SK-N-SH (cell line): Measurements from ENCODE around the gene SEPTIN11. TPM values are rescaled to one million over a fixed set of nuclear protein-coding genes. Genes with fewer than 3 reads are reported as not detected.

Source experiments
- CTCF ChIA-PET: fragments of 300-600, 350-600 bp; formaldehyde crosslinking; extraction: SDS; loops from one replicate; lab custom pipeline; 2021; lab: Yijun Ruan, JAX
- POLR2A ChIA-PET: fragments of 350-600 bp; sonication (Branson Sonifier 250); formaldehyde crosslinking; extraction: SDS; loops from one replicate; lab custom pipeline; 2020; ENCODE audit warnings: antibody characterized with exemption, inconsistent platforms; lab: Yijun Ruan, JAX
- DNase-seq: peaks from one replicate; pipeline ENCODE4 v3.0.0; 2012
- H2AFZ ChIP-seq: fragments of 200-600 bp; sonication (generic); 2 replicates; pipeline ENCODE4 v1.8.1; 2016; ENCODE audit warnings: antibody characterized with exemption, mild to moderate bottlenecking, low read depth
- H3F3A ChIP-seq: fragments of 200-600 bp; sonication (generic); replicated peaks from 2 replicates; pipeline ENCODE3; 2016; ENCODE audit warnings: antibody characterized with exemption, mild to moderate bottlenecking; ENCODE audit not compliant: insufficient read depth
- H3K27ac ChIP-seq, 2 experiments: fragments of 200-500 bp in 1 of 2; fragments of 200-600 bp in 1 of 2; sonication (Bioruptor generic) in 1 of 2; sonication (generic), shearing (Covaris generic) in 1 of 2; 2 replicates each; pipeline versions ENCODE4 v1.5.1 to v1.6.1; 2014 to 2016; ENCODE audit warnings: low read depth in 2 of 2, inconsistent platforms in 1 of 2, low read length in 1 of 2, mild to moderate bottlenecking in 1 of 2, mixed read lengths in 1 of 2
- H3K27me3 ChIP-seq: fragments of 200-600 bp; sonication (generic), shearing (Covaris generic); 2 replicates; pipeline ENCODE4 v1.6.1; 2016; ENCODE audit warnings: mixed run types; ENCODE audit not compliant: insufficient read depth
- H3K36me3 ChIP-seq, 2 experiments: fragments of 200-500 bp in 1 of 2; fragments of 200-600 bp in 1 of 2; sonication (Bioruptor generic) in 1 of 2; sonication (generic) in 1 of 2; replicated peaks in 1 of 2; 2 replicates each; pipeline versions ENCODE3 to v1.5.1; 2014 to 2016; ENCODE audit warnings: low read length in 1 of 2, mild to moderate bottlenecking in 1 of 2; ENCODE audit not compliant: insufficient read depth in 2 of 2, control insufficient read depth in 1 of 2
- H3K4me1 ChIP-seq, 2 experiments: fragments of 200-500 bp in 1 of 2; fragments of 200-600 bp in 1 of 2; sonication (Bioruptor generic) in 1 of 2; sonication (generic), shearing (Covaris generic) in 1 of 2; 2 replicates each; pipeline versions ENCODE4 v1.5.1 to v1.6.1; 2014 to 2016; ENCODE audit warnings: low read depth in 1 of 2, low read length in 1 of 2, mixed run types in 1 of 2; ENCODE audit not compliant: insufficient read depth in 2 of 2, control insufficient read depth in 1 of 2
- H3K4me2 ChIP-seq: fragments of 200-600 bp; sonication (generic), shearing (Covaris generic); 2 replicates; pipeline ENCODE4 v1.6.1; 2017; ENCODE audit warnings: mixed run types
- H3K4me3 ChIP-seq, 2 experiments: fragments of 200-500 bp in 1 of 2; fragments of 200-600 bp in 1 of 2; sonication (Bioruptor generic) in 1 of 2; sonication (generic), shearing (Covaris generic) in 1 of 2; 2 replicates each; pipeline versions ENCODE4 v1.5.1 to v1.8.1; 2014 to 2016; ENCODE audit warnings: low read depth in 2 of 2, inconsistent platforms in 1 of 2, low read length in 1 of 2, mild to moderate bottlenecking in 1 of 2, mixed read lengths in 1 of 2, moderate library complexity in 1 of 2
- H3K79me2 ChIP-seq: fragments of 200-600 bp; sonication (generic); 2 replicates; pipeline ENCODE4 v1.8.1; 2017; ENCODE audit warnings: mild to moderate bottlenecking; ENCODE audit not compliant: insufficient read depth
- H3K9ac ChIP-seq: fragments of 200-600 bp; sonication (generic); 2 replicates; pipeline ENCODE4 v1.6.1; 2017; ENCODE audit warnings: mixed run types
- H3K9me2 ChIP-seq: fragments of 200-600 bp; sonication (generic); 2 replicates; pipeline ENCODE4 v1.6.1; 2017; ENCODE audit warnings: mixed run types
- H3K9me3 ChIP-seq: fragments of 200-600 bp; sonication (generic); 2 replicates; pipeline ENCODE4 v1.6.1; 2017; ENCODE audit warnings: mixed run types, mild to moderate bottlenecking, moderate library complexity
- H4K20me1 ChIP-seq: fragments of 200-600 bp; sonication (generic); 2 replicates; pipeline ENCODE4 v1.6.1; 2017; ENCODE audit warnings: mild to moderate bottlenecking, mixed run types; ENCODE audit not compliant: insufficient read depth
- ELF1 ChIP-seq: IDR thresholded peaks from 2 replicates; pipeline ENCODE4 v1.4.0; 2012
- EP300 ChIP-seq, 2 experiments: IDR thresholded peaks; 2 replicates each; pipeline versions ENCODE4 v1.4.0 to v1.6.1; 2012; ENCODE audit warnings: borderline replicate concordance in 1 of 2, low read depth in 1 of 2, low read length in 1 of 2
- EZH2phosphoT487 ChIP-seq: fragments of 200-600 bp; sonication (generic); IDR thresholded peaks from 2 replicates; pipeline ENCODE4 v1.6.1; 2017; ENCODE audit warnings: low read depth, mixed run types, mild to moderate bottlenecking, antibody characterized with exemption, moderate library complexity, borderline replicate concordance
- FOSL2 ChIP-seq: IDR thresholded peaks from 2 replicates; pipeline ENCODE4 v1.4.0; 2012; ENCODE audit warnings: low read depth, mild to moderate bottlenecking, moderate library complexity, borderline replicate concordance
- FOXM1 ChIP-seq: IDR thresholded peaks from 2 replicates; pipeline ENCODE4 v1.4.0; 2012; ENCODE audit warnings: low read depth, mild to moderate bottlenecking
- GABPA ChIP-seq: IDR thresholded peaks from 2 replicates; pipeline ENCODE4 v1.4.0; 2012; ENCODE audit warnings: low read depth, mild to moderate bottlenecking
- GATA2 ChIP-seq: sonication (generic); formaldehyde crosslinking; IDR thresholded peaks from 2 replicates; pipeline ENCODE4 v1.5.0; 2020; ENCODE audit warnings: mild to moderate bottlenecking, missing genetic modification reagents
- JUND ChIP-seq: IDR thresholded peaks from 2 replicates; pipeline ENCODE4 v1.4.0; 2012
- MAX ChIP-seq: IDR thresholded peaks from 2 replicates; pipeline ENCODE4 v1.4.0; 2012; ENCODE audit warnings: low read depth
- MXI1 ChIP-seq: IDR thresholded peaks from 2 replicates; pipeline ENCODE4 v1.6.1; 2012; ENCODE audit warnings: mild to moderate bottlenecking, low read depth, low read length, improper control_type of control experiment
- NFIC ChIP-seq: IDR thresholded peaks from 2 replicates; pipeline ENCODE4 v1.4.0; 2012; ENCODE audit warnings: borderline replicate concordance
- PBX3 ChIP-seq: IDR thresholded peaks from 2 replicates; pipeline ENCODE4; 2012
- POLR2AphosphoS5 ChIP-seq: IDR thresholded peaks from 2 replicates; pipeline ENCODE4 v1.6.1; 2012; ENCODE audit warnings: low read depth, low read length
- RAD21 ChIP-seq: IDR thresholded peaks from 2 replicates; pipeline ENCODE4 v1.6.1; 2012; ENCODE audit warnings: mild to moderate bottlenecking, low read length
- RFX5 ChIP-seq: IDR thresholded peaks from 2 replicates; pipeline ENCODE4 v1.6.1; 2012; ENCODE audit warnings: mild to moderate bottlenecking, improper control_type of control experiment, low read length
- TCF12 ChIP-seq: IDR thresholded peaks from 2 replicates; pipeline ENCODE4 v1.4.0; 2012
- TEAD4 ChIP-seq: IDR thresholded peaks from 2 replicates; pipeline ENCODE4 v1.4.0; 2012; ENCODE audit warnings: mild to moderate bottlenecking, borderline replicate concordance; ENCODE audit not compliant: insufficient read depth
- USF2 ChIP-seq: fragments of 150-350 bp; IDR thresholded peaks from 2 replicates; pipeline ENCODE4 v1.6.1; 2017; ENCODE audit warnings: antibody characterized with exemption, low read length, low read depth, borderline replicate concordance
- YY1 ChIP-seq: IDR thresholded peaks from 2 replicates; pipeline ENCODE4 v1.4.0; 2012; ENCODE audit warnings: low read depth, mild to moderate bottlenecking
- WGBS: methylation state at CpG from one replicate; pipeline ENCODE4 v1.1.6; 2017; ENCODE audit warnings: low lambda C conversion rate; 5-methylcytosine and 5-hydroxymethylcytosine counted together
- polyA plus RNA-seq, 3 experiments: library from polyadenylated mRNA; depleted of rRNA; stranded (reverse); fragments of >200 nt; gene quantifications; 2 replicates each; pipeline ENCODE4 v1.2.3, GENCODE V29; 2012

The SEPTIN11 gene
- polyA plus RNA-seq, 1 of the 3 experiments (the other 2 are of a cell fraction), result 47.4 TPM

GRCh38 chr4:76997077-76997476 is 47.5 kb downstream of the SEPTIN11 start:
- POLR2A ChIA-PET, result no interaction called here
- CTCF ChIA-PET, result interaction anchor here (0.6 to 1.2 kb wide), 2 partner anchors 10 to 24 kb away, joined by 3 read pairs; no protein-coding TSS in a partner anchor
- Histone ChIP-seq H4K20me1 (no peaks in the 10 kb centered on the region; the same call in 1 of the 2 replicates), H3F3A (peaks cover 30% of the 10 kb centered on the region), H3K9me2 (no peaks in the 10 kb centered on the region), H3K4me1 (peaks cover 4 to 26% of the 10 kb centered on the region in 2 experiments; a peak in 3 of 4 replicates), H3K36me3 (peaks cover 44 to 51% of the 10 kb centered on the region in 2 experiments), H3K4me3 (no peak overlapping the region), H2AFZ (no peak overlapping the region), H3K4me2 (no peak overlapping the region), H3K9me3 (no peaks in the 10 kb centered on the region), H3K9ac (no peak overlapping the region), H3K27me3 (no peaks in the 10 kb centered on the region), H3K27ac (no peak overlapping the region), H3K79me2 (peaks cover 75% of the 10 kb centered on the region)
- DNase-seq, result no peak
- TF ChIP-seq FOXM1 (no peak), ELF1 (no peak)
- WGBS, result 100% methylated on average over 1 of the region's 1 CpG

GRCh38 chr4:76997532-76997931 is 48.0 kb downstream of the SEPTIN11 start:
- 99% methylated on average over 5 of the region's 5 CpGs for WGBS
- DNase-seq, result no peak
- Histone ChIP-seq H3K27me3 (no peaks in the 10 kb centered on the region), H4K20me1 (no peaks in the 10 kb centered on the region; the same call in 1 of the 2 replicates), H3K9me3 (no peaks in the 10 kb centered on the region), H3K4me2 (no peak overlapping the region), H3F3A (peaks cover 33% of the 10 kb centered on the region), H3K4me1 (peaks cover 4 to 26% of the 10 kb centered on the region in 2 experiments; a peak in 3 of 4 replicates), H3K9me2 (no peaks in the 10 kb centered on the region), H3K9ac (no peak overlapping the region), H3K27ac (no peak overlapping the region), H3K4me3 (no peak overlapping the region), H3K79me2 (peaks cover 70% of the 10 kb centered on the region), H3K36me3 (peaks cover 44 to 51% of the 10 kb centered on the region in 2 experiments), H2AFZ (no peak overlapping the region)
- no peak for TF ChIP-seq RAD21
- no peak for TF ChIP-seq MAX
- TF ChIP-seq FOXM1, result no peak
- no peak for TF ChIP-seq YY1
- no peak for TF ChIP-seq GABPA
- TF ChIP-seq NFIC, result no peak
- no peak for TF ChIP-seq EZH2phosphoT487
- no peak for TF ChIP-seq FOSL2
- no peak for TF ChIP-seq POLR2AphosphoS5
- TF ChIP-seq EP300 (IDR thresholded peaks at IDR 0.05; ENCODE audit: borderline replicate concordance in 1 of 2, low read depth in 1 of 2, low read length in 1 of 2), result no peak
- no peak for TF ChIP-seq MXI1
- no peak for TF ChIP-seq GATA2
- TF ChIP-seq TEAD4, result no peak
- TF ChIP-seq TCF12, result no peak
- TF ChIP-seq RFX5, result no peak
- no peak for TF ChIP-seq PBX3
- TF ChIP-seq JUND, result no peak
- no peak for TF ChIP-seq USF2
- CTCF ChIA-PET, result no interaction called here
- POLR2A ChIA-PET, result no interaction called here
